Fibroblast of skin of left biceps (primary cell): ENCODE results near the gene ANO6.
"Not testable (repeated sequence)": the region's sequence is repeated elsewhere in the genome, so short reads cannot be mapped to it uniquely, and the experiment has no call there.

Experiments
- DNase-seq, 2 experiments: peaks; one replicate each; pipeline ENCODE4 v3.0.0-alpha.2; 2013; ENCODE audit warnings: low read depth in 2 of 2

The ANO6 gene

GRCh38 chr12:45215419-45216229, at the start of gene ANO6:
TSS of gene ANO6 (plus strand) at chr12:45216095. CDS start at chr12:45216322, 227 bp downstream.
- peak in 1 of 2 experiments; percentile 65 for DNase-seq

GRCh38 chr12:45168976-45169375, 46.9 kb upstream of the ANO6 start:
- no peak for DNase-seq

GRCh38 chr12:45170456-45171042, 45.3 kb upstream of the ANO6 start:
- peak in 1 of 2 experiments; percentile 29 for DNase-seq

- DNase-seq = not testable (repeated sequence)
These were observed 42.6 kb upstream of the ANO6 start for GRCh38 chr12:45173293-45173692.

- no peak for DNase-seq
These were observed 41.3 kb upstream of the ANO6 start for GRCh38 chr12:45174595-45174994.

GRCh38 chr12:45178771-45179170, 37.1 kb upstream of the ANO6 start:
- no peak for DNase-seq

- no peak for DNase-seq
These were observed 33.4 kb upstream of the ANO6 start for GRCh38 chr12:45182511-45182910.

- DNase-seq = no peak
These were observed 32.6 kb upstream of the ANO6 start for GRCh38 chr12:45183246-45183645.

- DNase-seq = no peak
These were observed 31.5 kb upstream of the ANO6 start for GRCh38 chr12:45184147-45184963.

GRCh38 chr12:45186762-45187161, 29.1 kb upstream of the ANO6 start:
- DNase-seq = no peak

GRCh38 chr12:45189766-45190403, 26.0 kb upstream of the ANO6 start:
- no peak for DNase-seq

- no peak for DNase-seq
These were observed 24.7 kb upstream of the ANO6 start for GRCh38 chr12:45191239-45191638.

- DNase-seq = no peak
These were observed 23.2 kb upstream of the ANO6 start for GRCh38 chr12:45192707-45193106.

GRCh38 chr12:45200491-45201043, 15.3 kb upstream of the ANO6 start:
- DNase-seq = no peak

GRCh38 chr12:45203767-45204166, 12.1 kb upstream of the ANO6 start:
- no peak for DNase-seq

GRCh38 chr12:45204757-45205156, 11.1 kb upstream of the ANO6 start:
- no peak for DNase-seq

- DNase-seq = no peak
These were observed 10.6 kb upstream of the ANO6 start for GRCh38 chr12:45205165-45205825.

GRCh38 chr12:45208604-45209487, 7.0 kb upstream of the ANO6 start:
- no peak for DNase-seq

GRCh38 chr12:45209784-45210183, 6.1 kb upstream of the ANO6 start:
- DNase-seq = no peak

- no peak for DNase-seq
These were observed 3.8 kb upstream of the ANO6 start for GRCh38 chr12:45212064-45212463.
